ENCODE measurements around the gene BANK1.

DNA sequence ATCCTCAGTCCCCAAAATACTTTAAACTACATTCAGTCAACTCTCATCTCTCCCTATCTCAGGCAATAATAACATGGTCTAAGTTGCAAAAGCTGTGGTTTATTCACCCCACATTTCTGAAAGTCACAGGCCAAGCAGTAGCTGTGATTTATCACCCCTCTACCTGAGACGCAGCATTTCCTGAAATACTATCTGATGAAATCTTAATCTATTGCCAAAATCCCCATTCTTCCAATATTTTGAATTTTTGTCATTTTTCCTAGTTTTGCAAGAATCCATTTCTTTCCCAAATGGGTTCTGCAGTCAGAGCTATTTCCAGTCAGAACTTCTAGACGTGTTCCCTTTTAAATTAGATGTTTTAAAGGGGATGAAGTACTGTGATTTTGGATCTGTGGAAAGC lies 148.3 kb downstream of the BANK1 start:
- TF ChIP-seq USF2 (IDR thresholded peaks at IDR 0.05; ENCODE audit: borderline replicate concordance, low read depth, low read length) (no peak), YY1 (IDR thresholded peaks at IDR 0.05; ENCODE audit: low read depth) (no peak), MAX (IDR thresholded peaks at IDR 0.05; ENCODE audit: low read depth) (no peak), POLR2AphosphoS5 (IDR thresholded peaks at IDR 0.05; ENCODE audit: low read depth, low read length) (no peak), RAD21 (IDR thresholded peaks at IDR 0.05; ENCODE audit: low read length) (no peak), RXRA (IDR thresholded peaks at IDR 0.05; ENCODE audit: borderline replicate concordance, low read depth) (no peak), SMC3 (IDR thresholded peaks at IDR 0.05; ENCODE audit: low read depth, low read length) (no peak), RCOR1 (IDR thresholded peaks at IDR 0.05; ENCODE audit: low read length) (no peak), TAF1 (IDR thresholded peaks at IDR 0.05; ENCODE audit: borderline replicate concordance, low read depth, low read length) (no peak)
- TF ChIP-seq, protein P1, sequence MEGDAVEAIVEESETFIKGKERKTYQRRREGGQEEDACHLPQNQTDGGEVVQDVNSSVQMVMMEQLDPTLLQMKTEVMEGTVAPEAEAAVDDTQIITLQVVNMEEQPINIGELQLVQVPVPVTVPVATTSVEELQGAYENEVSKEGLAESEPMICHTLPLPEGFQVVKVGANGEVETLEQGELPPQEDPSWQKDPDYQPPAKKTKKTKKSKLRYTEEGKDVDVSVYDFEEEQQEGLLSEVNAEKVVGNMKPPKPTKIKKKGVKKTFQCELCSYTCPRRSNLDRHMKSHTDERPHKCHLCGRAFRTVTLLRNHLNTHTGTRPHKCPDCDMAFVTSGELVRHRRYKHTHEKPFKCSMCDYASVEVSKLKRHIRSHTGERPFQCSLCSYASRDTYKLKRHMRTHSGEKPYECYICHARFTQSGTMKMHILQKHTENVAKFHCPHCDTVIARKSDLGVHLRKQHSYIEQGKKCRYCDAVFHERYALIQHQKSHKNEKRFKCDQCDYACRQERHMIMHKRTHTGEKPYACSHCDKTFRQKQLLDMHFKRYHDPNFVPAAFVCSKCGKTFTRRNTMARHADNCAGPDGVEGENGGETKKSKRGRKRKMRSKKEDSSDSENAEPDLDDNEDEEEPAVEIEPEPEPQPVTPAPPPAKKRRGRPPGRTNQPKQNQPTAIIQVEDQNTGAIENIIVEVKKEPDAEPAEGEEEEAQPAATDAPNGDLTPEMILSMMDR (IDR thresholded peaks at IDR 0.05), result no peak
- TF ChIP-seq, protein P2, sequence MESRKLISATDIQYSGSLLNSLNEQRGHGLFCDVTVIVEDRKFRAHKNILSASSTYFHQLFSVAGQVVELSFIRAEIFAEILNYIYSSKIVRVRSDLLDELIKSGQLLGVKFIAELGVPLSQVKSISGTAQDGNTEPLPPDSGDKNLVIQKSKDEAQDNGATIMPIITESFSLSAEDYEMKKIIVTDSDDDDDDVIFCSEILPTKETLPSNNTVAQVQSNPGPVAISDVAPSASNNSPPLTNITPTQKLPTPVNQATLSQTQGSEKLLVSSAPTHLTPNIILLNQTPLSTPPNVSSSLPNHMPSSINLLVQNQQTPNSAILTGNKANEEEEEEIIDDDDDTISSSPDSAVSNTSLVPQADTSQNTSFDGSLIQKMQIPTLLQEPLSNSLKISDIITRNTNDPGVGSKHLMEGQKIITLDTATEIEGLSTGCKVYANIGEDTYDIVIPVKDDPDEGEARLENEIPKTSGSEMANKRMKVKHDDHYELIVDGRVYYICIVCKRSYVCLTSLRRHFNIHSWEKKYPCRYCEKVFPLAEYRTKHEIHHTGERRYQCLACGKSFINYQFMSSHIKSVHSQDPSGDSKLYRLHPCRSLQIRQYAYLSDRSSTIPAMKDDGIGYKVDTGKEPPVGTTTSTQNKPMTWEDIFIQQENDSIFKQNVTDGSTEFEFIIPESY (IDR thresholded peaks at IDR 0.05; ENCODE audit: borderline replicate concordance, low read depth), result no peak
